ENCODE results near the gene LRRK1. TPM values are rescaled to one million over a fixed set of nuclear protein-coding genes. Genes with fewer than 3 reads are reported as not detected.
A peak's percentile ranks its signal among the peaks of the same experiment; 100 is the strongest.

The LRRK1 gene
- total RNA-seq, 1 donor from 2014 or later = 4.2 TPM

DNA sequence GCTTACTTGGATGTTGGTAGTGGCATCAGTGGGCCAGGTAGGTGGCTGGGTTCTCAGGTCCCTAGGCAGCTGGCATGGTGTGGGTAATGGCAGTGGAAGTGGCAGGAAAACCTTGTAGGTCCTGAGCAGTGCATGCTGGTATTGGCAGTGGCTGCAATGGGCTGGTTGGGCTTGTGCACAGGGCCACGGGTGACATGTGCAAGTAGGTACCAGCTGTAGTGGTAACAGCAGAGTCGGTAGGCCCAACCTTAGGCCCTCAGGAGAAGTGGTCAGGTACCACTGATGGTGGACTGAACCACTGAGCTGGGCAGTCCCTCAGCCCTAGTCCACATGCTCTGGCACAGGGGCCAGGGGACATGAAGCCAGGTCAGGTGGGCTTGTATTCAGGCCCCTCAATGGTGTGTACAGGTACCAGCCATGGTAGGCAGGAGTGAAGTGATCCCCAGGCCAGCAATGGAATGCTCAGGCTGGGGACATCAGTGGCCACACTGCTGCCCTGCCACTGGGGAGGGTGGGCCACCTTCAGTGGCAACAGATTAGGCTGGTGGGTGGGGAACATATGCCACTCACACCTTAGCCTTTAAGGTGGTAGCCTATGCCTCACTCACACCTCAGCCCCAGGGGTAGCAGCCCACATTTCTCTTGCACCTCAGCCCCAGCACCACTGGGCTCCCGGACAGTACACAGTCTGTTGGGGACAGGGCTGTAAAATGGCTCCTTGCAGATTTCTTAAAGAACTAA is 118.1 kb downstream of the LRRK1 start:
- Histone ChIP-seq H3K27me3 (ENCODE audit: control insufficient read depth, insufficient read depth, low read length) (no peaks in the 10 kb centered on the region), H3K4me3 (ENCODE audit: low read depth, low read length) (no peak overlapping the region), H3K36me3 (ENCODE audit: control insufficient read depth, insufficient read depth, low read length) (peaks cover 4% of the 10 kb centered on the region)
- FAIRE-seq (no peak), DNase-seq (ENCODE audit: low read depth) (no peak)
- TF ChIP-seq, protein P1, sequence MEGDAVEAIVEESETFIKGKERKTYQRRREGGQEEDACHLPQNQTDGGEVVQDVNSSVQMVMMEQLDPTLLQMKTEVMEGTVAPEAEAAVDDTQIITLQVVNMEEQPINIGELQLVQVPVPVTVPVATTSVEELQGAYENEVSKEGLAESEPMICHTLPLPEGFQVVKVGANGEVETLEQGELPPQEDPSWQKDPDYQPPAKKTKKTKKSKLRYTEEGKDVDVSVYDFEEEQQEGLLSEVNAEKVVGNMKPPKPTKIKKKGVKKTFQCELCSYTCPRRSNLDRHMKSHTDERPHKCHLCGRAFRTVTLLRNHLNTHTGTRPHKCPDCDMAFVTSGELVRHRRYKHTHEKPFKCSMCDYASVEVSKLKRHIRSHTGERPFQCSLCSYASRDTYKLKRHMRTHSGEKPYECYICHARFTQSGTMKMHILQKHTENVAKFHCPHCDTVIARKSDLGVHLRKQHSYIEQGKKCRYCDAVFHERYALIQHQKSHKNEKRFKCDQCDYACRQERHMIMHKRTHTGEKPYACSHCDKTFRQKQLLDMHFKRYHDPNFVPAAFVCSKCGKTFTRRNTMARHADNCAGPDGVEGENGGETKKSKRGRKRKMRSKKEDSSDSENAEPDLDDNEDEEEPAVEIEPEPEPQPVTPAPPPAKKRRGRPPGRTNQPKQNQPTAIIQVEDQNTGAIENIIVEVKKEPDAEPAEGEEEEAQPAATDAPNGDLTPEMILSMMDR (IDR thresholded peaks at IDR 0.05; ENCODE audit: insufficient read depth, low read length, severe bottlenecking) = no peak

GRCh38 chr15:101038327-101039003 is 119.3 kb downstream of the LRRK1 start:
- no peaks in the 10 kb centered on the region for H3K27me3 ChIP-seq (ENCODE audit: control insufficient read depth, insufficient read depth, low read length)
- H3K36me3 ChIP-seq (ENCODE audit: control insufficient read depth, insufficient read depth, low read length) = peaks cover 4% of the 10 kb centered on the region
- DNase-seq (ENCODE audit: low read depth) (no peak), FAIRE-seq (no peak)
- H3K4me3 ChIP-seq (ENCODE audit: low read depth, low read length) = no peak overlapping the region
- TF ChIP-seq, protein P1 (IDR thresholded peaks at IDR 0.05; ENCODE audit: insufficient read depth, low read length, severe bottlenecking) = no peak

GRCh38 chr15:101039461-101039860 is 120.3 kb downstream of the LRRK1 start:
- Histone ChIP-seq H3K36me3 (ENCODE audit: control insufficient read depth, insufficient read depth, low read length) (peaks cover 5% of the 10 kb centered on the region), H3K27me3 (ENCODE audit: control insufficient read depth, insufficient read depth, low read length) (no peaks in the 10 kb centered on the region), H3K4me3 (ENCODE audit: low read depth, low read length) (no peak overlapping the region)
- TF ChIP-seq, protein P1 (IDR thresholded peaks at IDR 0.05; ENCODE audit: insufficient read depth, low read length, severe bottlenecking) = no peak
- FAIRE-seq (no peak), DNase-seq (ENCODE audit: low read depth) (peak; percentile 18)

DNA sequence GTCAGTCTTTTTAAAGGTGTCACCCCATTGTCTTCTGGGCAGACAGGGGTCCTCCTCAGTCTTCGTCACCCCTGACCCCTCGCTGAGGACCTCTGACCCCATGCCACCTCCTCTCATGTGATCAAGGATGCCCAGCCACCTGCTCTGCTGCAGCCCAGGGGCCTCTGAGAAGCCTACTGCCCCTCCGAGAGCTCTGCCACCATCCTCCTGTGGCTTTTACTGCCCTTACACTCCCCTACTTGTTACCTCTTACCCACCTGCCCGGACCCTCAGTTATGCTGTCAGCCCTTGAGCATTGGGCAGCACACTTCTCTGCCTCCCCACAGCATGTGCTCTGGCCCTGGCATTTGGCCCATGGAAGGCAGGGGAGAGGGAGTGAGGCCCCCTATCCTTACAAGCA is 123.2 kb downstream of the LRRK1 start:
- TF ChIP-seq, protein P1 (IDR thresholded peaks at IDR 0.05; ENCODE audit: insufficient read depth, low read length, severe bottlenecking) = no peak
- DNase-seq (ENCODE audit: low read depth) (no peak), FAIRE-seq (no peak)
- Histone ChIP-seq H3K4me3 (ENCODE audit: low read depth, low read length) (no peak overlapping the region), H3K27me3 (ENCODE audit: control insufficient read depth, insufficient read depth, low read length) (no peaks in the 10 kb centered on the region), H3K36me3 (ENCODE audit: control insufficient read depth, insufficient read depth, low read length) (peaks cover 8% of the 10 kb centered on the region)

DNA sequence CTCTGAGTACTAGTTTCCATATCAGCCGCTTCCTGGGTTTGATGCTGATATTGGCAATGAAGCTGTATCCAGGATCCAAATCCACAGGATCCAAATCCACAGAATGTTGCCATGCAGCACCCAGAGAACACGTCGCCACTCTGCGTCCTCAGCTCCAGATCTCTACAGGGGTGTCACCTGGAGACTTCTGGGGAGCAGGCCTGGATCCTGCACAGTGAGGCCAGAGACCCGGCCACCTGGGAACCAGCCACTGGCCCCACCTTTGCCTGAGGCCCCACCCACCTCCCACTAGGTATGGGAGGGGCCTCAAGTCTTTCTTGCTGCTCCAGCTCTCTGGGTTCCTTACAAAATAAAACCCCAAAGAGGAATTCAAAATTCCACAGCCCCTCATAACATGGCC is 123.9 kb downstream of the LRRK1 start:
- TF ChIP-seq, protein P1 (IDR thresholded peaks at IDR 0.05; ENCODE audit: insufficient read depth, low read length, severe bottlenecking) = no peak
- no peak for DNase-seq (ENCODE audit: low read depth)

More for the DNA sequence above, 123.9 kb downstream of the LRRK1 start:
- Histone ChIP-seq H3K36me3 (ENCODE audit: control insufficient read depth, insufficient read depth, low read length) (peaks cover 5% of the 10 kb centered on the region), H3K27me3 (ENCODE audit: control insufficient read depth, insufficient read depth, low read length) (no peaks in the 10 kb centered on the region), H3K4me3 (ENCODE audit: low read depth, low read length) (no peak overlapping the region)
- no peak for FAIRE-seq

All from bronchial epithelial cell (primary cell).